Lower leg skin (tissue), 4 donors: ENCODE data around the gene MCM9. TPM values are rescaled to one million over a fixed set of nuclear protein-coding genes. Genes with fewer than 3 reads are reported as not detected.
"Not testable (repeated sequence)": the region's sequence is repeated elsewhere in the genome, so short reads cannot be mapped to it uniquely, and the experiment has no call there.

Experiments used
- DNase-seq, 2 donors: peaks; one replicate each; pipeline ENCODE4 v3.0.0-alpha.2; 2019; ENCODE audit warnings: low spot score in 2 of 2
- H3K4me3 ChIP-seq: fragments of 200-600 bp; sonication (generic); 2 replicates; pipeline ENCODE4 v1.5.1; 2017; ENCODE audit warnings: mild to moderate bottlenecking, low read depth; ENCODE audit not compliant: poor library complexity, severe bottlenecking
- CTCF ChIP-seq, 3 donors: fragments of 450-650 bp; IDR thresholded peaks; one replicate each; pipeline ENCODE4 v1.5.1; 2016; ENCODE audit warnings: antibody characterized with exemption in 3 of 3, mild to moderate bottlenecking in 3 of 3, moderate library complexity in 2 of 3
- POLR2A ChIP-seq, 2 donors: fragments of 450-650 bp; IDR thresholded peaks; one replicate each; pipeline ENCODE4 v1.6.1; 2016 to 2017; ENCODE audit warnings: antibody characterized with exemption in 2 of 2, mild to moderate bottlenecking in 1 of 2, moderate library complexity in 1 of 2
- WGBS, 2 donors: methylation state at CpG; one replicate each; pipeline ENCODE4 v1.1.5; 2018; 5-methylcytosine and 5-hydroxymethylcytosine counted together
- intact Hi-C: fragments of 100-400 bp; cut with DNase I; formaldehyde crosslinking; loops from one replicate; pipeline ENCODE4 v1.15.0; 2023; ENCODE audit warnings: low total_unique reads
- total RNA-seq, 4 donors: library from RNA; depleted of rRNA; stranded (reverse); fragments of >200 nt; gene quantifications; one replicate each; pipeline ENCODE4 v1.1.0, GENCODE V29; 2016

Gene MCM9
- total RNA-seq, 4 donors from 2014 or later: 21.3 to 29.6 (median 27.6) TPM

- TF ChIP-seq POLR2A (IDR thresholded peaks at IDR 0.05) (no peak), CTCF (IDR thresholded peaks at IDR 0.05) (no peak)
- 76 to 82% methylated on average over 4 of the region's 4 CpGs for WGBS, 2 donors
- DNase-seq: no peak
- H3K4me3 ChIP-seq: no peak overlapping the region
- intact Hi-C loops: no loop called here
These were observed 130.9 kb downstream of the MCM9 start for GRCh38 chr6:118804091-118804490.

GRCh38 chr6:118801257-118801656, 133.7 kb downstream of the MCM9 start:
- no peak overlapping the region for H3K4me3 ChIP-seq
- no peak for DNase-seq
- intact Hi-C loops: no loop called here
- WGBS, 2 donors: 91 to 93% methylated on average over 6 of the region's 6 CpGs
- TF ChIP-seq CTCF (IDR thresholded peaks at IDR 0.05) (no peak), POLR2A (IDR thresholded peaks at IDR 0.05) (no peak)

GRCh38 chr6:118800394-118801071, 134.4 kb downstream of the MCM9 start:
- no peak overlapping the region for H3K4me3 ChIP-seq
- TF ChIP-seq POLR2A (IDR thresholded peaks at IDR 0.05): no peak
- peak in 1 of 3 donors; percentile 58 for TF ChIP-seq CTCF (IDR thresholded peaks at IDR 0.05)
- peak; percentile 84 to 93 for DNase-seq
- intact Hi-C loops: no loop called here
- 20 to 21% methylated on average over 17 of the region's 17 CpGs for WGBS, 2 donors

- WGBS, 2 donors: 88 to 90% methylated on average over 4 of the region's 4 CpGs
These were observed 135.1 kb downstream of the MCM9 start for GRCh38 chr6:118799826-118800225.

GRCh38 chr6:118796548-118796947, 138.4 kb downstream of the MCM9 start:
- DNase-seq, intact Hi-C loops, H3K4me3 ChIP-seq: not testable (repeated sequence)
- WGBS, 2 donors: 80 to 85% methylated on average over 9 of the region's 9 CpGs

More at GRCh38 chr6:118799826-118800225, 135.1 kb downstream of the MCM9 start:
- DNase-seq: no peak
- TF ChIP-seq POLR2A (IDR thresholded peaks at IDR 0.05) (no peak), CTCF (IDR thresholded peaks at IDR 0.05) (no peak)
- intact Hi-C loops: no loop called here
- no peak overlapping the region for H3K4me3 ChIP-seq

GRCh38 chr6:118791499-118791898, 143.5 kb downstream of the MCM9 start:
- intact Hi-C loops: no loop called here
- TF ChIP-seq CTCF (IDR thresholded peaks at IDR 0.05) (no peak), POLR2A (IDR thresholded peaks at IDR 0.05) (no peak)
- DNase-seq: no peak
- 91 to 94% methylated on average over 6 of the region's 6 CpGs for WGBS, 2 donors
- H3K4me3 ChIP-seq: no peak overlapping the region
